Measurements from ENCODE around the gene FOXI1.

Gene FOXI1

DNA sequence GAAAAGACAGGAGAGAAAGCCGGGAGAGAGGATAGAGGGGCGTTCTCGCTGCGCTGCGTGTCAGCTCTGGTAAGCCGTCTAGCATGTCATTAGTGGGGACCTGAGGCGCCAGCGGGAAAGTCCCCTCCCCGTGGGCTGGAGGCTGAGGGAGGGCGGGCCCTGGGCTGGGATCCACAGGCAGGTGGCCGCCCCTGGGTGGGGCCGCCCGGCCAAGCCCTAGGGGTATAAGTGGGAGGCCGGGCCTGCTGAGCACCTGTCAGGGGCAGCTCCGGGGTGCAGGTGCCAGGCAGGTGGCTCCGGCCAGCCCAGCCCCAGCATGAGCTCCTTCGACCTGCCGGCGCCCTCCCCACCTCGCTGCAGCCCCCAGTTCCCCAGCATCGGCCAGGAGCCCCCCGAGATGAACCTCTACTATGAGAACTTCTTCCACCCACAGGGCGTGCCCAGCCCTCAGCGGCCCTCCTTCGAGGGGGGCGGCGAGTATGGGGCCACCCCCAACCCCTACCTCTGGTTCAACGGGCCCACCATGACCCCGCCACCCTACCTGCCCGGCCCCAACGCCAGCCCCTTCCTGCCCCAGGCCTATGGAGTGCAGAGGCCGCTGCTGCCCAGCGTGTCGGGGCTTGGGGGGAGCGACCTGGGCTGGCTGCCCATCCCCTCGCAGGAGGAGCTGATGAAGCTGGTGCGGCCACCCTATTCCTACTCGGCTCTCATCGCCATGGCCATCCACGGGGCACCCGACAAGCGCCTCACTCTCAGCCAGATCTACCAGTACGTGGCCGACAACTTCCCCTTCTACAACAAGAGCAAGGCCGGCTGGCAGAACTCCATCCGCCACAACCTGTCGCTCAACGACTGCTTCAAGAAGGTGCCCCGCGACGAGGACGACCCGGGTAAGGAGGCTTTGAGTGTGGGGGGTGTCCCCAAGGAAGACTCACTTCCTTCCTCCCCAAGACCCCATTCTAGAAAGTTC, at the start of gene FOXI1:
Gene FOXI1 (plus strand): TSS at position 256 of the 970 bp plus-strand sequence. CDS start 61 bp downstream, at position 317.
- no peak for DNase-seq

DNA sequence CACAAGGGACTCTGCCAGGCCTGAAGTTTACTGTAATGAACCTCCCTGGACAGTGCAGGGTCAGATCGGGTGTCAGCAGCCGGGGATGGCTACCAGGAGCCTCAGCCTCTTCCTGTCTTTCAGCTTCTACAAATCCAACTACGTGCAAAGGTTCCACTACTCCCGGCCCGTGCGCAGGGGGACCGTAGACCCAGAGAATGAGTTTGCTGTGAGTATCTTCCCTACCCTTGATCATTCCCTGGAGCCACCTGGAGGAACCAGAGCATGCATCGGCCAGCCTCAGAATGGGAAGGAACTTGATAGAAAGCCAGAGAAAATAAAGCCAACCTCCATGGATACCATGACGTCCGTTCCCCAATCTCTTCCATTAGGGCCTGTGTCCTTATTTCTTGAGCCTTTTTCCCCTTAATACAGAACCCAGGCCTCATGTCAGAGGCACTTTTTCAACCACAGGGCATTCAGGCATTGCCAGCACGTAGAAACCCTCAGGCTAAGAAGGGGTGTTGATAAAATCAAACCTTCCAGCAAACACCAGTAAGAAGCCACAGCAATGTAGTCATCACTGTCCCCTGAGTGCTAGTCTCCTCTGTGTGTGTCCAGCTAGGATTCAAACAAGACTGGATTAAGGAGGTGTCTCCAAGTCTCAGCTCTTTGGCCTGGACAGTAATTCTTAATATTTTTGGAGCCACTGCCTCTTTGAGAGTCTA, 49.0 kb upstream of the FOXI1 start:
- DNase-seq, result no peak

DNA sequence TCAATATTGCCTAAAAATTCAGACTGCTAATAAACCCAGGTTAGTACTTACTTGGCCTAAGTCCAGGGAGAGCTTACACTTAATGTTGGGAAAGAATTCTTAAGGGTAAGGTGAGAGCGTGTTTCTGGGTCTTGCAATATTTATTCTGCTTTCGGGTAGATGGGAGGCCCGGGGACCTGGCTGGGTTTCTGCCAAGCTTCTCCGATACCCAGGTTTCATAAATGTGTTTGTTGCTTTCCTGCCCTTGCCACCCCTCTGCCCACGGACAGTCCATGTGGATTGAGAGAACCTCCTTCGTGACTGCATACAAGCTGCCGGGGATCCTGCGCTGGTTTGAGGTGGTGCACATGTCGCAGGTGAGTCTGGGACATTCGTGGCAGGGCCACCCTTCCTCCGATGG, 48.4 kb upstream of the FOXI1 start:
- no peak for DNase-seq

DNA sequence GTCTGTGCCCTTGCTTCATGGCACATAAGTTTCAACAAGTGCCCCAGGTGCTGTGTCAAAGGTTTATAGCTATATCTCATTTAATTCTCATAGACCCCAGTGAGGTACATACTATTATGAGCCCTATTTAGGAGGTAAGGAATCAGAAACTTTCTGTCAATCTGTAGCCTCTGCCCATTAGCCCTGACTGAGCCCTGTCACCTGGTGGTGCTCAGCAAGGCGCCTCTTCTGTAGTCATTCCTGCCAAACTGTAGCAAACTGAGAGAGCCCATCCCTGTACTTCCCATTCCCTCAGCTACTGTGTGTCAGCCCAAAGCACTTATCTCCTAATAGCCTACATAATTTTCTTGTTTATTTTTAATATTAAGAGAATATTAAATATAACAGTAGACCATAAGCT, 46.5 kb upstream of the FOXI1 start:
- DNase-seq, result no peak

DNA sequence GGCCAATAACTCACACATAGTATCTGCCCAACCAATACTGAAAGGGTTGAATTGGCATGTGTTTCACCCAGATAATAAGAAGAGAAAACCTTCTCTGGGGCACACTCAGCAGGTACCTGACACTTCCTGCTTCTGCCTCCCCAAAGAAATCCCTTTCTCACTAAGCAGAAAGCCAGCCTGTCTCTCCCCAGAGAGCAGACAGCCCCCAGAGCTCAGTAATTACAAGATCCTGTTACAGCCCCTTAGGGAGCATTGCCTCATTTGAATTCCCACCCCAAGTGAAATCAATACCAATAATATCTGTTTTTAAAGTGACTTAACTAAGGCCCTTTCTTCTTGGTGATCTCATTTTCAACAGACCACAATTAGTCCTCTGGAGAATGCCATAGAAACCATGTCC, 38.5 kb upstream of the FOXI1 start:
- DNase-seq, result no peak

DNA sequence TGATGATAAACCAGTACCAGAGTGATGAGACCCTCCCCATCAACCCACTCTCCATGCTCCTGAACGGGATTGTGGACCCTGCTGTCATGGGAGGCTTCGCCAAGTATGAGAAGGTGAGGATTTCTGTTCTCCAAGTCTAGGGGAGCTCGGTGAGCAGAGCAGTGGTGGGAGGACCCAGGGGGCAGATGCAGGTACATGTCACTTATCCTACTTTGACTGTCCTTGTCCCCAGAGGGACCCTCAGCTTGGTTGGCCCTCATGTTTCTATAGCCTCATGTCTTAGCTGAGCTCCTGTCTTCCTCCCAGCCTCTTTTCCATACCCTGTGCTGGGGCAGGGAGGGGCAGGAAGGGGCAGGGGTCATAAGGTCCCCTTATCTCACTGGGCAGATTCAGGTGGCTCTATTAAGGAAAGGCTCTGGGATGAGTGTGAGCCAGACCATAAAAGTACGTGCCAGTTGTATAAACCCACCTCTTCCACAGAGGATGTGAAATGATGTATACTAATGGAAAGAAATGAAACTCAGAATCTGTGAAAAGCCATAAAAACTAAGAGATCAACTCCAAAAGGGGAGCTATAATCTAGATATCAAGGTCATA, 38.0 kb upstream of the FOXI1 start:
- DNase-seq, result no peak

DNA sequence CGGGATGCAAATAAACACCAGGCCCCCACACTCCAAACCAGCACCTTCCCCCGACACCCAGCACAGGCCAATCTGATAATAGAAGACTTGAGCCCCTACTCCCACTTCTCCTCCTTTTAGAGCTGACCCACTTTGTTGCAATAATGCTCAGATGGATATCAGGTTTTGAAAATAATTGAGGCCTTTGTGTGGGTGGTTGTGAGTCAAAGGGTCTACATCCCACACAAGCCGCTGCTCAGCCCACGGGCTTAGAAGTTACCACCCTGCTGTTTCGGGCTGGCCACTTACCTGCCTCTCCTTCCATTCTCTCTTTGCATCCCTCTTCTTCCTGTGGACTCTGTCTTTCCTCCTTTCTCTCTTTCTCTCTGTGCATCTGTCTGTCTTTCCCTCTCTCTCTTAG, 36.2 kb upstream of the FOXI1 start:
- no peak for DNase-seq

DNA sequence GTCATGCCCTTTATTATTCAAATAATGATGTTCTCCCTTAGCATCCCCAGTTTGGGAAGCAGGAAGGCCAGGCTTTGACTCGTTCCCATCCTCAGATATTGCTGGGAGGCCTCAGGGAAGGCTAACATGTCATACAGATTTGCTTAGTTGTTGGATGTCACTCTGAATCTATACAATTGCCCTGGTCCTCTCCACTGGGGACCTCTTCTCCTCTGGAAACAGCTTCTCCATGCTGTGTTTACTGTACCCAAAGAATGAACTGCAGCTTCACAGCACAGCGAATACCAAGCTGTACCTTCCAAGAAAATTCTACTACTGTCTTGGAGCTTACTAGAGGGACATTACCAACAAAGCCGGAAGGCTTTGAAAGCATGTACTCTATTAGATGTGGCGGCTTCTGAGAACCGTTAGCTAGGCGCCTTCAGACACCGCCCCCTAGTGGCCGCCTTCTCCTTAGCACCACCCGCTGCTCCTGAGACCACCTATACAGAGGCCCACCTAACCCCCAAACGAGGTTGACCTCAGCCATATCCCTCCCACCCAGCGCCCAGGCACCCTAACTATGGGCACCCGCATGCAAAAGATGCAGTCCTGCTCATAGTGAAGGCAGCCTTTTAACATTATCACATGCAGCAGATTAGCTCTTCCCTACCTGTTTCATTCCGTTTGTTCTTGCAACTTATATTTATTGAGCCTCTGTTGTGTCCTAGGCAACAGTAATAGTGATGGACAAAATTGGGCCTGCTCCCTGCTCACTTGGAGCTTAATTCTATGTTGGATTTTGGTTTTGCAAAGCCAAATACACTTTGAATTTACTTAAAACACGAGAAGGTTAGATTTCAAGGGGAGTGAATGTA, 34.9 kb upstream of the FOXI1 start:
- peak in 20 of 51 donors; percentile 1 to 54 (median 12) for DNase-seq

DNA sequence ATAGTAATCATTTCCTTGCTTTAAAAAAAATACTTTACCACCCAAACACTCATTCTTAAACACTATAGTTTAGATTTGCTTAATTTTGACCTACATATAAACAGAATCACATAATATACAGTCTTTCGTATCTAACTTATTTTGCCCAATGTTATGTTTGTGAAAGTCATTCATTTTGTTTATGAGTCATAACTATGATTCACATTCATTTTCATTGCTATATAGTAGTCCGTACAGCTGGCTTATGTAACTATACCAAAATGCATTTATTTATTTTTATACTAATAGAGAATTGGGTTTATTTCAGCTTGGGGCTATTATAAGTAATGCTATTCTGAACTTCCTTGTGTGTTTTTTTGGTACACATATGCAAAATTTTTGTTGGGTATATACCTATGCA, 33.9 kb upstream of the FOXI1 start:
- DNase-seq, result no peak

DNA sequence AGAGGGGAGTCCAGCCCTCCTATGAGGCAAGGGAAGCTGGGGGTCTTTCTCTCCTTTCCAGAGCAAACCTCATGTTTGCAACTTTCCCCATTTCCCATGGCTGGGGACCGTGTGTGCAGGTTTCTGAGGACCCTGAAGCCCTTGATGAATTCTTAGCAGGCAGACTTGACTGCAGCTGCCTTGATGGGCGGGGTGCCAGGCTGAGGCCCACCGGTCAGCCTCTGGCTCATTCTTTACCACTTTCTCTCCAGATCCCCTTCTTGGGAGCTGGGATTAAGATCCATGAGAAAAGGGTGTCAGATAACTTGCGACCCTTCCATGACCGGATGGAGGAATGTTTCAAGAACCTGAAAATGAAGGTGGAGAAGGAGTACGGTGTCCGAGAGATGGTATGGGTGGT, 30.0 kb upstream of the FOXI1 start:
- no peak for DNase-seq

DNA sequence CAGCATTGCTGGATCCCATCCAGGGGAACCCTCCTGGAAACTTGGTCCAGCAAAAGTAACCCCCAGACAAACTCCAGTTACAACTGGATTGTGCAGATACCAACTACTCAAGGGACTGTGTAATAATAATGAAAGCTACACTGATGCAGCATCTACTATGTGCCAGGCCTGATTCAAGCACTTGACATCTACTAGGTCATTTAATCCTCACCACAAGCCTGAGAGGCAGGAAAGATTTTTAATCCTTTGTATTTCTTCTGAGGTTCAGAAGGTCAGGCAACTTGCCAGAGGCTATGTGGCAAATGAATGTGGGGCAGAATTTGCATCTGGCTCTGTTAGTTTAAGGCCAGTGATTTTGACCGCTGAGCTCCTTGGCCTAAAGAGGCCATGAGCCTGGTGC, 29.5 kb upstream of the FOXI1 start:
- no peak for DNase-seq

DNA sequence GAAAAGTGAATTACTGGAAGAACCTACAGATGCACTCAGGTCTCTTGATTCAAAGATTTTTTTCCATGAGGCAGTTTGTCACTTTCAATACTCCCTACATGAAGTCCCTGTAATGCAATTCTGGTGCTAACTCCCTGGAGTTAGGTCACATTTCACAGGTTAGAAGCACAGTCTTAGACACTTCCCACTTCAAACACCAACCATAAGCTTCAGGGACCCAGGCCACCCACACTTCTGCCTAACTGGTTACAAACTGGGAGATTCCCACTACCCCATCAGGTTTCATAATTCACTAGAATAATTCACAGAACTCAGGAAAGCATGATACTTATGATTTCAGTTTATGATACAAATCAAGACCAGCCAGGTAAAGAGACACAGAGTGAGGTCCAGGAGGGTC, 29.0 kb upstream of the FOXI1 start:
- DNase-seq, result no peak

DNA sequence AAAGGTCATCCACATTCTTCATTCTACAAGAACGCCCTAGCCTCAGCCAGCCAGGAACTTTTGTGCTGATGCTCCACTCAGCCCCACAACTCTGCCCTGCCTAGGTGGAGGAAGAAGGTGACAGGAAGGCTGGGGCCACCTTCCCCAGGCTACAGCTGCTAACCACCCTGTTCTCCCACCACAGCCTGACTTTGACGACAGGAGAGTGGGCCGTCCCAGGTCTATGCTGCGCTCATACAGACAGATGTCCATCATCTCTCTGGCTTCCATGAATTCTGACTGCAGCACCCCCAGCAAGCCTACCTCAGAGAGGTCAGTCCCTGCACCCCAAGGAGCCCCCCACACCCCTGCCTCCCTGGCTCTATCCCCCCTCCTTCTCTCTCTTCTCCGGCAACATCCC, 28.2 kb upstream of the FOXI1 start:
- no peak for DNase-seq

DNA sequence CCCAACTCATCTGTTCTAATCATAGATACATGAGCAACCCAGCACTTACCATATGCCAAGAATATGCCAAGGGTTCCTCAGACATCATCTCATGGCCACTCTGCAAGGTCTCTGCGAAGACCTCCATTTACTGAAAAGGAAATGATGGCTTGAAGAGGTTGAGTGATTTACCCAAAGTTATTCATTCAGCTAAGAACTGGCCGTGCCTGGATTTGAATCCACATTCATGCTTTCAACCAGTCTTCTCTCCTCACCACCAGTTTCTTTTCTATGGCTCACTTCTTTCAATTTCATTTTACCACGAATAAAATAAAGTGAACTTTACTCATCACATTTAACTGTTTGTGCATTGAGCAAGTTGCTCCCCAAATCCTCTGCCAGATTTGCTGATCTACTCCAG, 27.2 kb upstream of the FOXI1 start:
- DNase-seq, result no peak

DNA sequence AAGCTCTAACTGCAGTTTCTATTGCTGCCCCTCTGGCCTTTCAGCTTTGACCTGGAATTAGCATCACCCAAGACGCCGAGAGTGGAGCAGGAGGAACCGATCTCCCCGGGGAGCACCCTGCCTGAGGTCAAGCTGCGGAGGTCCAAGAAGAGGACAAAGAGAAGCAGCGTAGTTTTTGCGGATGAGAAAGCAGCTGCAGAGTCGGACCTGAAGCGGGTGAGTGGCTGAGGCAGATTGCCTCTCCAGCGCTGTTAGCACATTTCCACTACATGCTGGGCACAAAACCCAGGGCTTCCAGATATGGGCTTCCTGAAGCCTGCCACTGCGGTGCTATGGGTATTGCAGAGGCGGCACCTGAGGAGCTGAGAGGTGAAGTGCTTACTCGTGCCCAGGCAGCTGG, 26.8 kb upstream of the FOXI1 start:
- DNase-seq, result no peak

DNA sequence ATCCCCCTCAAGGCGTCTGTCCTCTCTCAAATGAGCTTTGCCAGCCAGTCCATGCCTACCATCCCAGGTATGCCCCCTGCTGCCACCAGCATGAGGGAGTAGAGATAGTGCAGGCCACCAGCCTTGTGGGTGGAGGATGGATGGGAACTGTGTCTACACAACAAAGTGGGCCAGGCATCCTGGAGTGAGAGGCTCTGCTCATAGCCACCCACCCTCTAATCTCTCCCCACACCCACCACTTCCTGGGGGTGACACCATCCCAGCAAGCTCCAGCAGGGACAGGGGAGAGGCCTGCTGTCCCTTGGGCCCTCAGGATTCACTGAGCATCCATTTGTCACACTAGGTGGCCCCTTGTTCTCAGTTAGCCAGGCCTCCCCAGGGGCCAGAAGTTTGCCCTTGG, 25.5 kb upstream of the FOXI1 start:
- no peak for DNase-seq

DNA sequence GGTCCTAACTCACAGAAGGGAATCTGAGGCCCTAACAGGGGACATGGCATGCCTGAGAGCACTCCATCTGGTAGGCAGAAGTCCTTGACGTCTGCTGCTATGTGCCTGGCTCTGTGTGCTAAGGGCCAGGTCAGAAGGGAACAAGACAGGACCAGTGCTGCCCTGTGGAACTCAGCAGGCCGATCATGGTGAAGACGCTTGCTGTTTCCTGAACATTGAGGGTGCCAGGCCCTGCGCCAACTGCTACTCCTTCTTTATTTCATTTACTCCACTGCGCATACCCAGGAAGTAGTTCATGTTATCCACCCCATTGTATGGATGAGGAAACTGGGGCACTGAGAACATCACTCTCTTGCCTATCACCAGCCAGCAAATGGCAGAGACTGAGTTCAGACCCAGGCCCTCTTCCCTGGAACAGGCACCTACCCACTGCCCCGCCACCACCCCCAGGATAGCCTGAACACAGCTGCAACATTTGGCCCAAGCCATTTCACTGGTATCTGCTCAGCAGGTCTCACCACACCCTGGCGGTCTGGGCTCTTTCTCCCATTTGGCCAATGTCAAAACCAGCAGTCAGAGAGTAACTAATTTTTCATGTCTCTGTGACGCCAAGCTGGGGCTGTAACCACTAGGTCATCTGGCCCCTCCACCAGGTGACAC, 24.8 kb upstream of the FOXI1 start:
- no peak for DNase-seq

DNA sequence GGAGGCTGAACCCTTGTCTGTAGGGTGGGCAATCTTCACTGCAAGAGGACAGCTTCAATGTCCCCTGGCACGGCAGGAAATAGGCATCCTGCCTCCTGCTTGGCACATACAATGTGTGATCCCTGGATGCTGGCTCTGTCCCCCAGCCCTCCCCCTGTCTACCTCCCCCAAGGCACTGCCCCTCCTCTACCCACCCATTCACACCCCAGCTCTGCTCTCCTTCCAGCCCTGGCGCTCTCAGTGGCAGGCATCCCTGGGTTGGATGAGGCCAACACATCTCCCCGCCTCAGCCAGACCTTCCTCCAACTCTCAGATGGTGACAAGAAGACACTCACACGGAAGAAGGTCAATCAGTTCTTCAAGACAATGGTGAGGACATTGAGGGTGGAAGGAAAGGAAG, 24.1 kb upstream of the FOXI1 start:
- DNase-seq, result no peak

DNA sequence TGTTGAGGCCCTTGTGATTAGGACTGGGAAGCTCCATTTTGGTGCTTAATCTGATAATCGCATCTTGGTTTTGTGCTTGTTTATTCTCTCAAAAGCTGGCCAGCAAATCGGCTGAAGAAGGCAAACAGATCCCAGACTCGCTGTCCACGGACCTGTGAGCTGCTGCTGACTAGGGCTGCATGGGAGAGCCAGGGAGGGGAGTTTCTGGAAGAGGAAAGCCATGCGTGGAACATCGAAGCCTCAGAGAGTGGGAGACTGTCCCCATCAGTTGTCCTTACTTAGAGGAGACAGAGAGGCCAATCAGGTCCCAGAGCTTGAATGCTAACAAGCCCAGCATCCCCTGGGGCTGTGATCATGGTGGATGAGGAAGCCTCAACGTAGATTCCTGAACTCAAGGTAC, 23.0 kb upstream of the FOXI1 start:
- no peak for DNase-seq

DNA sequence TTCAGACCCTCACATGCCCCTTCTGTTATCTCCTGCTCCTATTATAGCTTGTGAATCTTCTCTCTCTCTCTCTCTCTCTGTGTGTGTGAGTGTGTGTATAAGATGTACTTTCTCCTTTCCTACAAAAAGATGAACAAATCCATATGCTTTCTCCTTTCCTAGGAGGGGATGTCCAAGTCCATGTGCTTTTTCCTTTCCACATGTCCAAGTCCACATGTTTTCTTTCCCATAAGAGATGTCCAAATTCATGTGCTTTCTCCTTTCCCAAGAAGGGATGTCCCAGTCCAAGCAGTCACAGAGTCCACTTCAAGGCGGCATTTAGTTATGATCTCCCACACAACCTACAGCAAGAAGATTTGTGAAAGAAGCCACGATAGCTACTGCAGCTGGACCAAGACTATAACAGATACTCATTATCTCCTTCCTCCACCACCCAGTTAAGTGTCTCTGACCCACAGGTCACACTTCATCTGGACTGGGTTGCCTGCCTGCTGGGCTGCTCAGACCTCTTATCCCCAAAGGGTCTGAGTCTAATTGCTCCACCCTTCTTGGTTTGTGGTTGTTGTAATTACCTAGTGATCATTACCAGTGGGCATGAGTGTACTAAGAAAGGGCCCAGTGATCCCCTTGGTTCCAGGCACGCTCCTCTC, 18.4 kb upstream of the FOXI1 start:
- no peak for DNase-seq
